NK-92 (cell line): ENCODE results near the gene GPAT3.
"Not testable (repeated sequence)": the region's sequence is repeated elsewhere in the genome, so short reads cannot be mapped to it uniquely, and the experiment has no call there.

ENCODE experiments used
- DNase-seq: peaks from one replicate; lab custom pipeline; 2025; ENCODE audit not compliant: unreplicated experiment; lab: John Stamatoyannopoulos, UW

The GPAT3 gene

GRCh38 chr4:83548151-83548905 lies 12.4 kb downstream of the GPAT3 start:
- DNase-seq, result no peak

- DNase-seq, result no peak
Observed at GRCh38 chr4:83552083-83552482, 16.2 kb downstream of the GPAT3 start.

DNA sequence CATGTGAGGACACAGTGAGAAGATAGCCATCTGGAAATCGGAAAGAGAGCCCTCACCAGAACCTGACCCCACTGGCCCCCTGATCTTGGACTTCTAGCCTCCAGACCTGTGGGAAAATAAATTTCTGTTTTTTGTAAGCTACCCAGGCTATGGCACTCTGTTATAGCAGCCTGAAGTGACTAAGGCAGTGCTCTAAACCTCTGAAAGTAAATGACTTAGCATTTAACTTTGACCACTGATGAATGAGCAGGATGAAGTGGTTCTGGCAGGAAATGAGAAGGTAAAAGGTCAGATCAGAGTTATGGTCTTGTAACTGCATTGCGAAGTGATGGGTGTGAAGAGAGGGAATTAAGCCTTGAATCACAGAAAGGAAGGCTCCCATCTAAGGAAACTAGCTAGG lies 17.0 kb downstream of the GPAT3 start:
- no peak for DNase-seq

GRCh38 chr4:83556006-83556707 lies 20.2 kb downstream of the GPAT3 start:
- DNase-seq, result no peak

- no peak for DNase-seq
Observed at GRCh38 chr4:83556816-83557215, 20.9 kb downstream of the GPAT3 start.

DNA sequence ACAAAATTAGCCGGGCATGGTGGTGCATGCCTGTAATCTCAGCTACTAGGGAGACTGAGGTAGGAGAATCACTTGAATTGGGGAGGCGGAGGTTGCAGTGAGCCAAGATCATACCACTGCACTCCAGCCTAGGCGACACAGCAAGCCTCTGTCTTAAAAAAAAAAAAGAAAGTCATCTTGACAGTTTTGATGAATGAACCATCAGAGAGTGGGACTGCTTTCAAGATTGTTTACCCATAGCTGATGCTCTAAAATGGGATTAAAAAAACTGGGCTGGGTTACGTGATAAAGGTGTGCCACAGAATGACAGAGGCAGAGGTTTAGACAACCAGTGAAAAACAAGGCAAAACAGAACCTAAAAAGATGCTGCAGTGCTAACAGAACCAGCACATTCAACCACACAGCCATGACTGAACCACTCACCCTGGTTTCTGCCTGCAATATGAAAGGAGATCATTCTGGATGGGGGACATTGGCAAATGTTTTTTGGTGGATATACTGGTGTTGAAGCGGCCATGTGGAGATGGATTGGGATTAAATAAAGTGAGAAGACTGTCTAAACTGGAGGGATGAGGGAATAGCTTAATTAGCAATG lies 22.2 kb downstream of the GPAT3 start:
- DNase-seq, result no peak

GRCh38 chr4:83558680-83559079 lies 22.8 kb downstream of the GPAT3 start:
- DNase-seq, result no peak

DNA sequence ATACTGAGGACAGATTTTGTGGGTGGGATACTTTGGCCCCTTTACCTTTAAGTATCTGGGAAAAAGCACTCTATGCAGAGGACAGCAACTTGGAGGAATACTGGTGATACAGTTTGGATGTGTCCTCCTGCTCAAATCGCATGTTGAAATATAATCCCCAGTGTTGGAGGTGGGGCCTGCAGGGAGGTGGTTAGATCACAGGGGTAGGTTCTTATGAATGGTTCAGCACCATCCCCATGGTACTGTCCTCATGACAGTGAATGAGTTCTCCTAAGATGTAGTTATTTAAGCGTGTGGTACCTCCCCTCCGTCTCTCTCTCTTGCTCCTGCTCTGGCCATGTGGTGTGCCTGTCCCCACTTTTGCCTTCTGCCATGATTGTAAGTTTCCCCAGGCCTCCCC lies 24.6 kb downstream of the GPAT3 start:
- DNase-seq, result no peak

DNA sequence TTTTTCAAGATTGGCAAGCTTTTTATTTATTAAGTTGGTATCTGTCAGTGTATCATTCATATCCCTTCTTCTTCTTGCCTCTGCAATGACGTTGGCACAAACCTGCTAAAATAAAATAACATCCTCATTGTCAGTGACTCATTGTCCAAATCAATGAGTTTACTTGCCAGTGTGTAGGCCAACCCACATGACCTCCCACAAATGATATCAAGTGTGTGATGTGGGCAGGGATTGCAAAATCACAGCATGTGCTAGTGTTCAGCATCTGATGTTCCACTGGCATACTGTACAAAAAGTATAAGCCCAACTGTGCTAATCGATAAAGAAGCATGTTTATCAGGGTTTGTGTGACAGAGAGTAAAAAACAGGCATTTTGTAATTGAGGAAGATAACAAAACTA lies 25.5 kb downstream of the GPAT3 start:
- DNase-seq, result no peak

GRCh38 chr4:83563998-83564397 lies 28.1 kb downstream of the GPAT3 start:
- DNase-seq, result no peak

GRCh38 chr4:83568062-83568461 lies 32.2 kb downstream of the GPAT3 start:
- no peak for DNase-seq

GRCh38 chr4:83569429-83569828 lies 33.5 kb downstream of the GPAT3 start:
- DNase-seq, result no peak

- no peak for DNase-seq
Observed at GRCh38 chr4:83569987-83570386, 34.1 kb downstream of the GPAT3 start.

DNA sequence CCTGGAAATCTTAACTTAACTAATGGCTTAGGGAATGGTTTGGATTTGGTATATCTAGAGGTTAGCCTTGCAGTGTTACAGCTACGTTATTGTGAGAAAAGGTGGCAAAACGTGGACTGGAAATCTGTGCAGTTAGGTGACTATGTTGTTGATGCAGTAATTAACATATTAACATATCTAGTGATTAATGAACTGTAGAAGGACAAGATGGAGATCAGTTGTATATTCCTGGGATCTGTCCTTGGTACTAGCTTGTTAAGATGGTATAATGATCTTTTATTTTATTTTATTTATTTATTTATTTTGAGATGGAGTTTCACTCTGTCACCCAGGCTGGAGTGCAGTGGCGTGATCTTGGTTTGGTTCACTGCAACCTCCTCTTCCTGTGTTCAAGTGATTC lies 36.9 kb downstream of the GPAT3 start:
- DNase-seq, result no peak

DNA sequence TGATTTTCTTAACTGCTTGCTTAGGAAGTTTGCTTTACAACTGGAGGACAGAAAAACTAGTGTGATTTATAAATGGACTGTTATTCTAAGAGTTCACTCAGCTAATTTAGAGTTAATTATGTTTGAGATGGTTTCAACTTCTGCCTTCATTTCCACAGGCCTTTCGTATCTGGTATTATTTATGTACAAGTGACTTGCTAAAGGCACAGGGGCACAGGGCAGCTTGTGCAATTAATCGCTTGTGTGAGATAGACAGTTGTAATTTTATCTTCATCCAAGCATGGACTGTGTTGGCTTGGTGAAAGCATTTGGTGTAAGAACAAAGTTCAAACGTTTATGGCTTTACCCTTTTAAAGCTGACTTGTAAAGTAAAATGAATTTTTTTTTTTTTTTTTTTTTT lies 38.3 kb downstream of the GPAT3 start:
- no peak for DNase-seq

- DNase-seq, result not testable (repeated sequence)
Observed at GRCh38 chr4:83576237-83576636, 40.3 kb downstream of the GPAT3 start.

GRCh38 chr4:83581411-83582288 lies 45.7 kb downstream of the GPAT3 start:
- DNase-seq, result no peak

DNA sequence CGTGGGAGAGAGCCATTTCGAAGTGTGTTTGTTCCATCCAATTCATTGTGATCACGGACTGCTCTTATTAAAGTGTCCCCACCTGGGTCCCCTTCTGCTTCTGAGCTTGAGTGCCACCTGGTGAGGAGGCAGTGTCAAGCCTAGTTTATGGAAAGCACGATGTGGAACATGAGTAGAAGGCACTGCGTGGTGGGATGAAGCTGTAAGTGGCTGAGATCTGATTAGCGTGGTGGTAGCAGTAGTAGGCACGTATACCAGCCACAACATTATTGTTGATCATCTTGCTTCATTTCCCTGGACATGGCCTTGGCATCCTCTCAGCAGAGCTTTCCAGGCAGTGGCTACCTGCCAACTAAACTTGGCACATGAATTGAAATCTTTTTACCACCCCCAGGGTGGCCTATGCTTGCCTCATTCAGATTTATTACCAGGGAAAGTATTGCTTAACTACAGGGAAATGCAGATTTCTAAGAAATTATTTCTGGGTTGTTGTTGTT lies 46.4 kb downstream of the GPAT3 start:
- DNase-seq, result no peak

DNA sequence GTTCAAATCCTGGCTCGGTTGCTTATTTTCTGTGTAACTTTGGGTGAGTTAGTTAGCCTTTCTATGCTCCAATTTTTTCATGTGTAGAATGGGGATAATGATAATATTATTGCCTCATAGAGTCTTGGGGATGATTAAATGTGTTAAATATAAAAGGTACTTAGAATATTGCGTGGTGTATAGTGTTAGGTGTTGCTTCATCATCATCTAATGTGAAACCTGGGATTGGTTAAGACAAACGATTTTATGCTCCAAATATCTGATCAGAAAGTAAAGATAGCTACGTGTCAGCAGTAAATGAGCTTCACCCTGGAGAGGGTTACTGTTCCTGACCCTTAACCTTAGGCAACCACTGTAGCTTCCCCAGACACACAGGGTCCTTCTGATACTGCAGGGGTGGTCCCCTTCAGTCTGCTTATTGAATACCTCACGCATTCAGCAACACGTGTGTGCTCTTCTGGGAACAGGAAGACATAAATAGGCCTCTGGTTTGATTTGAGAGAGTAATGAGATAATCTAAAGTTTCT lies 50.1 kb downstream of the GPAT3 start:
- DNase-seq, result no peak

DNA sequence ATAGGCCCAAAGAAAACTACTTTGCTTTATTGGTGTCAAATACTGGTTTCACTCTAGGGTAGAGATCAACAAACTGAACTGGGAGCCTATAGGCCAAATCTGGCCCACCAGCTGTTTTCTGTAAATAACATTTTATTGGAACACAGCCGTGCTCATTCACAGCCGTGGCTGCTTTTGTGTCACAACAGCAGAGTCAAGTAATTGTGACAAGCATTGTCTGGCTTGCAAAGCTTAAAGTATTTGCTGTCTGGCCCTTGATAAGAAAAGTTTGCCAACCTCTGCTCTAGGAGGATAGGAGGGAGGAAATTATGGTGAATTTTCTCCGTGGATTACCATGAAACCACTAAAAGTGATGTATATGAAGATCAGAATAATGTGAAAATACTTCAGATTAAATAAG lies 53.4 kb downstream of the GPAT3 start:
- no peak for DNase-seq

DNA sequence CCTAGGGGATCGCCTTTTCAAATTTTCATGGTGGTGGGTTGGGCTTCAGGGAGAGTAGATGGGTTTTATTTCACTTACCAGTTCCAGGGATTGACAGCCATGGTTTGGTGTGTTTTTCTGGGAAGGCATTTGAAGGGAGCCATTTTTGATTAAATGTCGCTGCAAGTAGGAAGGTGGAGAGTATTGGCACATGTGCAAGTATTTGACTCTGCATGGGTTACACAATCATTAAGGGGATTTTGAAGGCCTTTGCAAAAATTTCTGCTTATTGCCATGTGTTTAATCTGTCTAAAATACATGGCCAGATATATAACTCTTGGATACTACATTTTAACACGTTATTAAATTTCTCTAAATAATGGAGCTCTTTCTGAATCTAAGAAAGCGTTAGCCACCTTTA lies 55.1 kb downstream of the GPAT3 start:
- DNase-seq, result no peak
